Measurements from ENCODE around the gene TRERF1.

The TRERF1 gene

GRCh38 chr6:42433409-42433808, 18.3 kb downstream of the TRERF1 start:
- POLR2A ChIA-PET: interaction anchor here (0.7 to 1.2 kb wide), 2 partner anchors 13 to 20 kb away, joined by 3 read pairs; no protein-coding TSS in a partner anchor
- Histone ChIP-seq H3K9me3 (ENCODE audit: control insufficient read depth, insufficient read depth, low read depth, low read length) (no peaks in the 10 kb centered on the region), H3K4me1 (ENCODE audit: control insufficient read depth, insufficient read depth, low read length) (no peaks in the 10 kb centered on the region), H3K36me3 (ENCODE audit: control insufficient read depth in 2 of 2, insufficient read depth in 1 of 2, low read length in 2 of 2) (no peaks in the 10 kb centered on the region; a peak in 1 of 3 replicates), H3K27ac (ENCODE audit: extremely low read depth, low read depth, low read length) (no peak overlapping the region), H3K4me3 (ENCODE audit: low read depth, low read length) (no peak overlapping the region)
- TF ChIP-seq ZNF501 (tag by site-specific recombination; IDR thresholded peaks at IDR 0.05) (no peak), ZNF175 (tag by site-specific recombination; IDR thresholded peaks at IDR 0.05) (no peak), ZNF26 (tag by site-specific recombination; IDR thresholded peaks at IDR 0.05) (peak; percentile 96)
- CTCF ChIA-PET: interaction anchor here (0.5 to 1.7 kb wide), 4 partner anchors 11 to 113 kb away, joined by 3 to 9 read pairs (median 4); no protein-coding TSS in a partner anchor

GRCh38 chr6:42431877-42432276, 19.8 kb downstream of the TRERF1 start:
- Histone ChIP-seq H3K27ac (ENCODE audit: extremely low read depth, low read depth, low read length) (no peak overlapping the region), H3K36me3 (ENCODE audit: control insufficient read depth in 2 of 2, insufficient read depth in 1 of 2, low read length in 2 of 2) (no peaks in the 10 kb centered on the region; a peak in 1 of 3 replicates), H3K9me3 (ENCODE audit: control insufficient read depth, insufficient read depth, low read depth, low read length) (no peaks in the 10 kb centered on the region), H3K4me3 (ENCODE audit: low read depth, low read length) (no peak overlapping the region), H3K4me1 (ENCODE audit: control insufficient read depth, insufficient read depth, low read length) (no peaks in the 10 kb centered on the region)
- POLR2A ChIA-PET: no interaction called here
- TF ChIP-seq FEZF1 (tag by site-specific recombination; IDR thresholded peaks at IDR 0.05) (no peak), YY1 (tag by site-specific recombination; IDR thresholded peaks at IDR 0.05) (no peak), ZNF629 (tag by site-specific recombination; IDR thresholded peaks at IDR 0.05) (no peak), BCL11A (tag by site-specific recombination; IDR thresholded peaks at IDR 0.05; ENCODE audit: low read depth) (no peak), SP7 (tag by site-specific recombination; IDR thresholded peaks at IDR 0.05) (no peak), ZBTB49 (tag by site-specific recombination; IDR thresholded peaks at IDR 0.05; ENCODE audit: low read depth) (no peak)
- CTCF ChIA-PET: interaction anchor here (0.6 to 1.4 kb wide), 2 partner anchors 9 to 229 kb away, joined by 3 to 4 read pairs; no protein-coding TSS in a partner anchor

GRCh38 chr6:42431356-42431755, 20.4 kb downstream of the TRERF1 start:
- no peaks in the 10 kb centered on the region; a peak in 1 of 3 replicates for H3K36me3 ChIP-seq (ENCODE audit: control insufficient read depth in 2 of 2, insufficient read depth in 1 of 2, low read length in 2 of 2)
- TF ChIP-seq ZNF600 (tag by site-specific recombination; IDR thresholded peaks at IDR 0.05) (no peak), ZSCAN4 (tag by site-specific recombination; IDR thresholded peaks at IDR 0.05) (no peak)
- CTCF ChIA-PET: interaction anchor here (0.6 to 1.4 kb wide), 3 partner anchors 9 to 230 kb away, joined by 3 to 6 read pairs (median 4); no protein-coding TSS in a partner anchor
- POLR2A ChIA-PET: no interaction called here
- H3K9me3 ChIP-seq (ENCODE audit: control insufficient read depth, insufficient read depth, low read depth, low read length): no peaks in the 10 kb centered on the region
- no peaks in the 10 kb centered on the region for H3K4me1 ChIP-seq (ENCODE audit: control insufficient read depth, insufficient read depth, low read length)
- H3K27ac ChIP-seq (ENCODE audit: extremely low read depth, low read depth, low read length): no peak overlapping the region
- no peak overlapping the region for H3K4me3 ChIP-seq (ENCODE audit: low read depth, low read length)

GRCh38 chr6:42429836-42430235, 21.9 kb downstream of the TRERF1 start:
- ChIA-PET CTCF (interaction anchor here (0.7 kb wide), 1 partner anchor 120 kb away, joined by 5 read pairs; no protein-coding TSS in a partner anchor), POLR2A (no interaction called here)
- Histone ChIP-seq H3K4me1 (ENCODE audit: control insufficient read depth, insufficient read depth, low read length) (no peaks in the 10 kb centered on the region), H3K4me3 (ENCODE audit: low read depth, low read length) (no peak overlapping the region), H3K27ac (ENCODE audit: extremely low read depth, low read depth, low read length) (no peak overlapping the region), H3K9me3 (ENCODE audit: control insufficient read depth, insufficient read depth, low read depth, low read length) (no peaks in the 10 kb centered on the region), H3K36me3 (ENCODE audit: control insufficient read depth in 2 of 2, insufficient read depth in 1 of 2, low read length in 2 of 2) (no peaks in the 10 kb centered on the region; a peak in 1 of 3 replicates)
- TF ChIP-seq ZNF560 (tag by site-specific recombination; IDR thresholded peaks at IDR 0.05; ENCODE audit: borderline replicate concordance) (no peak), ZNF623 (tag by site-specific recombination; IDR thresholded peaks at IDR 0.05) (peak; percentile 88)
